HEK293T (cell line): ENCODE results near the gene RGL1.

ENCODE experiments used
- CTCF ChIA-PET: fragments of 350-600 bp; formaldehyde crosslinking; extraction: SDS; loops from one replicate; lab custom pipeline; 2021; ENCODE audit warnings: antibody characterized with exemption, inconsistent platforms; lab: Yijun Ruan, JAX
- POLR2A ChIA-PET: fragments of 350-600 bp; formaldehyde crosslinking; extraction: SDS; loops from one replicate; lab custom pipeline; 2020; ENCODE audit warnings: antibody characterized with exemption, inconsistent platforms; lab: Yijun Ruan, JAX
- DNase-seq: peaks from one replicate; pipeline ENCODE4 v3.0.0; 2012; ENCODE audit warnings: mixed read lengths; ENCODE audit errors: extremely low spot score
- ARNT ChIP-seq: fragments of 450-650 bp; IDR thresholded peaks from 2 replicates; pipeline ENCODE4 v1.6.1; 2017; ENCODE audit warnings: mild to moderate bottlenecking
- BHLHE40 ChIP-seq: fragments of 450-650 bp; IDR thresholded peaks from 2 replicates; pipeline ENCODE4 v1.6.1; 2016; ENCODE audit warnings: mild to moderate bottlenecking, moderate library complexity, borderline replicate concordance
- CTBP1 ChIP-seq: fragments of 450-650 bp; IDR thresholded peaks from 2 replicates; pipeline ENCODE4 v1.6.1; 2016; ENCODE audit warnings: borderline replicate concordance
- ELF4 ChIP-seq: fragments of 450-650 bp; IDR thresholded peaks from 2 replicates; pipeline ENCODE4 v1.6.1; 2017; ENCODE audit warnings: antibody characterized with exemption
- FOXA1 ChIP-seq: fragments of 450-650 bp; IDR thresholded peaks from 2 replicates; pipeline ENCODE4 v1.6.1; 2016; ENCODE audit warnings: mild to moderate bottlenecking
- FOXK2 ChIP-seq: fragments of 450-650 bp; IDR thresholded peaks from 2 replicates; pipeline ENCODE4 v1.6.1; 2016; ENCODE audit warnings: mild to moderate bottlenecking
- FOXM1 ChIP-seq: fragments of 450-650 bp; IDR thresholded peaks from 2 replicates; pipeline ENCODE4 v1.6.1; 2017; ENCODE audit warnings: mild to moderate bottlenecking, borderline replicate concordance
- HDGF ChIP-seq: fragments of 450-650 bp; IDR thresholded peaks from 2 replicates; pipeline ENCODE4 v1.6.1; 2017; ENCODE audit warnings: antibody characterized with exemption, borderline replicate concordance
- L3MBTL2 ChIP-seq: fragments of 450-650 bp; conservative IDR thresholded peaks from 2 replicates; pipeline ENCODE4 v1.6.1; 2016; ENCODE audit warnings: mild to moderate bottlenecking
- LEF1 ChIP-seq: fragments of 450-650 bp; IDR thresholded peaks from 2 replicates; pipeline ENCODE4 v1.6.1; 2017; ENCODE audit warnings: mild to moderate bottlenecking, borderline replicate concordance
- NFRKB ChIP-seq: fragments of 450-650 bp; IDR thresholded peaks from 2 replicates; pipeline ENCODE4 v1.6.1; 2016; ENCODE audit warnings: mild to moderate bottlenecking, moderate library complexity
- PKNOX1 ChIP-seq: fragments of 450-650 bp; IDR thresholded peaks from 2 replicates; pipeline ENCODE4 v1.6.1; 2016
- SP1 ChIP-seq: fragments of 450-650 bp; IDR thresholded peaks from 2 replicates; pipeline ENCODE4 v1.6.1; 2017
- SUZ12 ChIP-seq: fragments of 450-650 bp; IDR thresholded peaks from 2 replicates; pipeline ENCODE4 v1.6.1; 2016; ENCODE audit warnings: mild to moderate bottlenecking
- TARDBP ChIP-seq: fragments of 450-650 bp; IDR thresholded peaks from 2 replicates; pipeline ENCODE4 v1.6.1; 2016
- ZNF384 ChIP-seq: fragments of 450-650 bp; IDR thresholded peaks from 2 replicates; pipeline ENCODE4 v1.6.1; 2016

The RGL1 gene

GRCh38 chr1:183887826-183888819, 83.2 kb downstream of the RGL1 start:
- TF ChIP-seq HDGF (no peak), CTBP1 (no peak), BHLHE40 (no peak), FOXK2 (no peak), PKNOX1 (no peak), TARDBP (no peak), LEF1 (no peak), ARNT (no peak), SP1 (no peak), FOXM1 (no peak), ZNF384 (no peak), NFRKB (no peak), ELF4 (no peak), FOXA1 (no peak), SUZ12 (no peak), L3MBTL2 (no peak)
- POLR2A ChIA-PET: no interaction called here
- CTCF ChIA-PET: no interaction called here
- DNase-seq: no peak

- ChIA-PET CTCF (no interaction called here), POLR2A (no interaction called here)
- TF ChIP-seq TARDBP (no peak), BHLHE40 (no peak), ZNF384 (no peak), HDGF (no peak), FOXK2 (no peak), ARNT (no peak), FOXA1 (no peak), CTBP1 (no peak), SP1 (no peak), NFRKB (no peak), LEF1 (no peak), FOXM1 (no peak), PKNOX1 (no peak), L3MBTL2 (no peak), ELF4 (no peak), SUZ12 (no peak)
- DNase-seq: no peak
These were observed 84.2 kb downstream of the RGL1 start for GRCh38 chr1:183889095-183889494.

GRCh38 chr1:183891158-183891856, 86.4 kb downstream of the RGL1 start:
- no peak for DNase-seq
- TF ChIP-seq ELF4 (no peak), TARDBP (no peak), LEF1 (no peak), FOXA1 (no peak), ARNT (no peak), SUZ12 (no peak), SP1 (no peak), NFRKB (no peak), FOXK2 (no peak), CTBP1 (no peak), L3MBTL2 (no peak), ZNF384 (no peak), BHLHE40 (no peak), FOXM1 (no peak), PKNOX1 (no peak), HDGF (no peak)
- CTCF ChIA-PET: no interaction called here
- POLR2A ChIA-PET: no interaction called here

- ChIA-PET CTCF (no interaction called here), POLR2A (no interaction called here)
- DNase-seq: no peak
- TF ChIP-seq PKNOX1 (peak; percentile 37), FOXA1 (no peak)
These were observed 87.5 kb downstream of the RGL1 start for GRCh38 chr1:183892351-183892793.

- TF ChIP-seq SUZ12 (no peak), SP1 (no peak), HDGF (no peak), NFRKB (no peak), FOXK2 (no peak), FOXM1 (no peak), ELF4 (no peak), ZNF384 (no peak), CTBP1 (no peak), FOXA1 (no peak), PKNOX1 (no peak), BHLHE40 (no peak), LEF1 (no peak), TARDBP (no peak), L3MBTL2 (no peak), ARNT (no peak)
- no peak for DNase-seq
- ChIA-PET POLR2A (interaction anchor here (1.0 kb wide), 1 partner anchor 12 kb away, joined by 3 read pairs; no protein-coding TSS in a partner anchor), CTCF (interaction anchor here (0.7 to 1.3 kb wide), 2 partner anchors 10 to 454 kb away, joined by 3 to 4 read pairs; no protein-coding TSS in a partner anchor)
These were observed 88.8 kb downstream of the RGL1 start for GRCh38 chr1:183893561-183894289.
